Measurements from ENCODE around the gene HOXC11.

Gene HOXC11

GRCh38 chr12:53956914-53957536 is 15.9 kb upstream of the HOXC11 start:
- no peak for DNase-seq (ENCODE audit: low spot score)

DNA sequence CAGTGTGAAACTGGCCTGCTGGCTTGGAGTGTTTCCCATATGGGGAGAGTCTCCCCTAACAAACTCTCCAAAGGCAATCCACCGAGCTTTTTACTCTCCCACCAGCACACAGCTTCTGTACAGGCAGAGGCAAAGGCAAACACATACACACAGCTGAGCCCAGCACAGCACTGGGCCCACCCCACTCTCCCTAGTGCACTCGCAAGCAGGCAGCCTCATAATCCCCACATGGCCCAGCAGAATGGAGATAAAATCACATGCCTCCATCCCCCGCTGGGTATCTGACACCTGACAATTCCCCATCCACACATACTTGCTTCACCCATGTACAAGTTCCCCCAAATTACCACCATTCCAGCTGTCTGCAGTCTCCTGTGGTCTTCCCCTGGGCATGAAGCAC is 14.8 kb upstream of the HOXC11 start:
- DNase-seq (ENCODE audit: low spot score) = no peak

GRCh38 chr12:53959314-53959713 is 13.6 kb upstream of the HOXC11 start:
- DNase-seq (ENCODE audit: low spot score) = no peak

- no peak for DNase-seq (ENCODE audit: low spot score)
Measured at GRCh38 chr12:53960187-53961024, 12.5 kb upstream of the HOXC11 start.

GRCh38 chr12:53961025-53961761 is 11.7 kb upstream of the HOXC11 start:
- DNase-seq (ENCODE audit: low spot score) = no peak

GRCh38 chr12:53963005-53963404 is 9.9 kb upstream of the HOXC11 start:
- DNase-seq (ENCODE audit: low spot score) = no peak

DNA sequence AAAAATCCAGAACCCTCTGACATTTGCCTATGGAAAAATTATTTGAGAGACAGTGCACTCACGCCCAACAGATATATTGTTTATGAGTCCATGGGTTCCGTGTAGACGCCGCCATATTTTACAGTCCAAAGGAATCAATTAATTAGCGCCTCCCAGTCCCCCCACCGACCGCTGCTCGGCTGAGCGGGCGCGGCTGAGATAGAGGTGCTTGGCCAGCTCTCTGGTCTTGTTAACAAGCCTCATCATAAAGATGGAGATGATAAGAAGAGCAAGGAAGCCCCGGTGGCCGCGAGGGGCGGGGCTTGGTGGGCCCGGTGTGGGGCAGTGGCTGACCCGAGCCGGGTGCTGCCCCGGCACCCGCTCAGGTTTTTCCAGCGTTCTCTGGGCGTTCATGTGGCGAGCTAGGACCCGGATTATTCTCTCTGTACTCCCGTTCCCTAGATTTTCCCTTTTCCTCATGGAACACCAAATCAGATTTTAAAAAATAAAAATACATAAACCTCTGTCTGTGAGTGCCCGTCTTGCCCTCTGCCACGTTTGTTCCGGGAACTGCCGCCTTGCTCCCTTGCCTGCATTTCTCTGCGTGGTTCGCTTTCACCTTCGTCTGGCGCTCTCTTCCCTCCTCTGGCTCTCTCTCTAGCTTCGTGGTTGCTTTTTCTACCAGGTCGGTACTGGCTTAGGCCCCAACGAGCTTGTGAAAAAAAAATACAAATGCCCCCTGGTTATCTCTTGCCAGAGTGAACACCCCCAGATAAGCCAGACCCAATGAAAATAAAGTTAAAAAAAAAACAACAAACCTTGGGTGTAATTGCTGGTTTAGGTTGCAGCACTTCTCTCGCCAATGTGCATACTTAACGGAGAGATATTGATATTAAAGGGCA is 9.3 kb upstream of the HOXC11 start:
- DNase-seq (ENCODE audit: low spot score) = no peak

GRCh38 chr12:53964315-53964713 is 8.6 kb upstream of the HOXC11 start:
- DNase-seq (ENCODE audit: low spot score) = no peak

- DNase-seq (ENCODE audit: low spot score) = no peak
Measured at GRCh38 chr12:53965281-53966084, 7.4 kb upstream of the HOXC11 start.

GRCh38 chr12:53966085-53966384 is 6.9 kb upstream of the HOXC11 start:
- no peak for DNase-seq (ENCODE audit: low spot score)

DNA sequence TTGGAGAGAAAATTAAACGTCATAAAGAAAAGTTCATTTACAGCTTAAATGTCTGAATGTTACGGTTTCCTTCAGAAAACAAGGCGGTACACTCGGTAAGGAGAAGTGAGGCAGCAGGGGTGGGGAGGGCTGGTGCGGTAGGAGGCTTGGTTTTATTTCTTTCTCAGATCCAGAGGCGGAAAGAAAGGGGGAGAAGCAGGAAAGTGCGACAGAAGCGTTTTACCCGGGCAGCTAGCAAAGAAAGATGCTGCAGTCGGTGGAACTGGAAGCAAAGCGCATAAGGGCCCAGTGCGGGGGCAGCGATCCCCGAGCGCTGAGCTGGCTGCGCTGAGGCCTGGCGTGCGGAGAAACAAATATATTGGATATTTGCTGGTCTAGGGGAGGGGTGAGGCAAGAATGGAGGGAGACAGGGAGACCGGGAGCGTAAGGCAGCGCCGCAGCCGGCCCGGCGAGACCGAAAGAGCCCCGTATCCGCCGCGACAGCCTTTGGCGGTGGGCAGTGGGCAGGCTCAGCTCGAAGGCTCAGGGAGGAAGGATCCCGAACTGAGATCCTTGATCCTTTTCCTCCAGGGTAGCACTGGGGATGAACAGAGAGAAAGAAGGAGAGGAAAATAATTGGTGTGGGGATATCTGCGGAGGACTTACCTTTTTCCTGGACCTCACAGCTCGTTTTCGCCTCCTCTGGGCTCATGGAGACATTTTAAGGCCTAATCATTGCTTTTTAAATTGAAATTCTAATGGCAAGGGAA is 6.4 kb upstream of the HOXC11 start:
- no peak for DNase-seq (ENCODE audit: low spot score)

DNA sequence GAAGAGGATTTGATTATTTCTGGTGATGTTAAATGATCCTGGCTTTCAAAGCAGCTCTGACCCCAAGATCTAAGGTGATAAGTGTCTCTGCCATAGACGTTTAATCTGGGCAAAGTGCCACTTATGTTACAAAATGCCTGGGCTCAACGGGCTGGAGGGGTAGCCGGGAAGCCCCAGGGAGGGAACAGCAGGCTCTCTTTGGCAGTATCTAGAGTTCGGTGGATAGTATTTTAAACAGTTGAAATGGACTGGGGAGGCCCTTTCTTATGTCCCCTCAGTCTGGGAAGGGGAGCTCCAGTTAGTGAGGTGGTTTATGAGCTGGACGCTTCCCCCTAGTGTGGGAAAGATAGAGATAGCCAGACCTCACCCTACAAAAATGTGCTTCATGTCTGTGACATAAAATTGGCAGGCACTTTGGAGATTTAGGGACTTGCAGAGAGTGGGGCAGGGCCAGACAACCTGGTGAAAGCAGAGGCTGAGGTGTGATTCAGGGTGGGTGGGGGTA is 5.5 kb upstream of the HOXC11 start:
- DNase-seq (ENCODE audit: low spot score) = no peak

GRCh38 chr12:53968214-53969127 is 4.5 kb upstream of the HOXC11 start:
- DNase-seq (ENCODE audit: low spot score) = no peak

GRCh38 chr12:53969588-53970259 is 3.2 kb upstream of the HOXC11 start:
- no peak for DNase-seq (ENCODE audit: low spot score)

- no peak for DNase-seq (ENCODE audit: low spot score)
Measured at GRCh38 chr12:53970451-53970850, 2.5 kb upstream of the HOXC11 start.

DNA sequence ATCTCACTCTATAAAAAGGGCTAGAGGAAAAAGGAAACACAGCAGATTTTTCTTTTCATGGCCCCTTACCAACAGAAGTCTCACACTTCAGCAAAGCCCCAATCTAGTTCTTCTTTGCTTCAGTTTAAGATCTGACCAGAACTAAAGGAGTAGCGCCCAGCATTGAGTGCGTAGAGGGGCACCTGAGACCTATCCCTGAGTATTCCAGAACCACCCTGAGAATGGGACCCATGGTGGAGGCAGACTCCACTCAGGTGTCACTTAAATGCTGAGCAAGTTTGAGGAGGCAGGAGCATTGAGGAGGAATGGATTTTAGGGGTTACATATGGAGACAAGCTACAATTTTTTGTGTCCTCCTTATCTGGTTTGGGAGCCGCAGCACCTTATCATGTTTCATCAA is 1.8 kb upstream of the HOXC11 start:
- DNase-seq (ENCODE audit: low spot score) = no peak

- DNase-seq (ENCODE audit: low spot score) = no peak
Measured at GRCh38 chr12:53971686-53972085, 1.2 kb upstream of the HOXC11 start.

- DNase-seq (ENCODE audit: low spot score) = no peak
Measured at GRCh38 chr12:53972152-53972702, 699 bp upstream of the HOXC11 start.

All from SW480 (cell line).